Stimulated activated CD4-positive, alpha-beta T cell treated with anti-CD3 and anti-CD28 coated beads, Interleukin-1b, Interleukin-23, amount 100 ng/mL, for 1 hour (primary cell): ENCODE data around the gene FNBP1.
"Not testable (repeated sequence)": the region's sequence is repeated elsewhere in the genome, so short reads cannot be mapped to it uniquely, and the experiment has no call there.

ENCODE experiments used
- DNase-seq, 2 donors: peaks; one replicate each; pipeline ENCODE4 v3.0.0-alpha.2; 2020; ENCODE audit warnings: low read depth in 2 of 2

The FNBP1 gene

DNA sequence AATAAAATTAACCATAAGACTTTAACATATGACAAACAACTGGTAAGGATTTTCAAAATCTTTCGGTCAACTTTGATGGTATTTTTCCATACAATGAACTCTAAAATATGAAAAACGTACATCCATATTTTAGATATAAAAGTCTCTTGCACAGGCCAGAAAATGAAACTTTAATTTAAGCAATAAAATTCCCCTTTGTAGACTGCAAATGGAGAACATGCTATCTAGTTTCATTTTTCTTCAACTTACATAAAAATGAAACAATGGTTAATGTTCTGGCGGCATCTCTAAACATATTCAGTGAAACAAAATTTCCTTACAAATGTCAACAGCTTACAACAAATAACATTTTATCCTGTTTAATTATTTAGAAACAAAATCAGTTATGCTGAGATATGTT lies 123.7 kb downstream of the FNBP1 start:
- no peak for DNase-seq

DNA sequence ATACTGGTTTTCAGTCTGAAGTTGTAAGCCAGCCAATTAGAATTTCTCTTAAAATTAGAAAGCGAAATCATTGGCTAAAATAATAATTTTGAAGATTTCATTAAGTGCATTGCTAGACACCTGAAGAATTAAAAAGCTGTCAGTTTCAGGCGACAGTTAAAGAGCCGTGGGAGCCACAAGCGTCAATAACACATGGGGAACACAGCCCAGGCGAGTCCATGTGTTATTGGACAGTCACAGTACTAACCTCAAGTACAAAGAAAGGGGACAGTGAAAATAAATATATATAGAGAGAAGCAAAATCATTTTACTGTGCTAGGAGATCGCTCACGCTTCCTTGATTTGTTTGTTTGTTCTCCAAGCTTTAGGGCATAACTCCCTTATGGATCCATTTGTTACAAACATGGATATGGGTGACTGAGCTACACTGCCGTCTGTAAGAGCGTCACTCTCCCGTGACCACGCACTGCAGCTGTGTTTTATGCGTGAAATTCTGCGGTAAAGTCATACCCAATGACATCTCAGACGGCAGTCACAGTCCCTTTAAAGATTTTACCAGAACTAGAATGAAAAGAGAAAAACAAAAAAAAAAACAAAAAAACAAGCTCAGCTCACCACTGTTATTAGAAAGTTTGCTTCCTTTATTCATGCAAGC lies 124.6 kb downstream of the FNBP1 start:
- no peak for DNase-seq

DNA sequence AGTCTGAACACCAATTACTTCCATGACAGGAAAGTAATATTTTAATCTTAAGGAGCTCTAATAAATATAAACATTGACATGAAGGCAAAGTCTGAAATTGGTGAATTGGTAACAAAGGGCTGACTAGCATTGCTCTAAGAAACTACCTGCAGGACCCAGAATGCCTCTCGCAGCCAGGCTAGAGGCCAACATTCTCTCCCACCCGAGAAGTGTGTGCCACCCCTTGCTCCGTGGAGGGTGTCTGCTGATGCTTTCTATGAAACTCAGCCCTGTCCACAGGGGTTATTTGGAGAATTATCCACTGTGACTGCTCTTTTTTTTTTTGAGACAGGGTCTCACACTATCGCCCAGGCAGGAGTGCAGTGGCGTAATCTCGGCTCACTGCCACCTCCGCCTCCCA lies 126.3 kb downstream of the FNBP1 start:
- no peak for DNase-seq

DNA sequence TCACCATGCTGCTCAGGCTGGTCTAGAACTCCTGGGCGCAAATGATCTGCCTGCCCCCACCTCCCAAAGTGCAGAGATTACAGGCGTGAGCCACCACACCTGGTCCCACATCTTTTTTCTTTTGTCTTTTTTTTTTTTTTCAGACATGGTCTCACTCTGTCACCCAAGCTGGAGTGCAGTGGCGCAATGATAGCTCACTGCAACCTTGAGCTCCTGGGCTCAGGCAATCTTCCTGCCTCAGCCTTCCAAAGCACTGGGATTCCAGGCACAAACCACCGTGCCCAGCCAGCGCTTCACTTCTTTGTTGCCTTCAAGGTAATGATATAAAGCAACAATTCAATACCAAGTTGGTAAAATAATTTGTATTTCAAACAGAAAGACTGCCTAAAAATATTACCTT lies 128.9 kb downstream of the FNBP1 start:
- no peak for DNase-seq

DNA sequence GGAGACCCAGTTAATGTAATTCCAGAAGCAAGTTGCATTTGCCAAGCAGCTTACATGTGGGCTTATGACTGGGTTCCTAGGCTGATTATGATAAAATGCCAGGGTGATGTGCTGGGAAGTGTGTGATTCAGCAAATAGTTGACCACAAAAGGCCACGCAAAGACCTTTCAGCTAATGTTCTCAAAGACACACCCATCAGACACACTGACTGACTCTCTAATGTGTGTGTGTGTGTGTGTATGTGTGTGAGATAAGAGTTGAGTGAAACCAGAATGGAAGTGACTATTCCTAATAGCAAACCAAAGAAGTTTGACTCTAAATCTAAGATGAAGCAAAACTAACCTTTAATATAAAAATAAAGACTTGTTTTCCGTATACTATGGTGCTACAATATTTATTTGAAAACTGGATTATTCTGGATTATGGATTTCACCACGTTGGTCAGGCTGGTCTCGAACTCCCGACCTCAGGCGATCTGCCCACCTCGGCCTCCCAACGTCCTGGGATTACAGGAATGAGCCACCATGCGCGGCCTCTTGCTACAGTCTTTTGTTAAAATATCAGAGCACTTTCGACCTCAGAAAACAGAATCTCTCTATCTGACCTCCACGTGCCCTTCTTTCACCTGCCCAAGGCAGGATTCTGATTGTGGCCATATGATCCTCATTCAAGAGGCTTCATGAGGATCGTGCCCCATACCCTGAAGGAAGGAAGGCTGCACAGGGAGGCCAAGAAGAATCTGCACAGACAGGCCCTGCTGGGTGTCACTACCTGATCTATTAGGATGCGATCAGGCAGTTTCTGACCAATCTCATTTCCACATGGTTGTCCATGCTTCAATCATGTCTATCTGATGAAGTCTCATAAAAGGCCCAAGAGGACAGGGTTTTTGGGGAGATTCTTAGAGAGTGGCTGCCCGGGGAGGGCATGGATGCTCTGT lies 132.1 kb downstream of the FNBP1 start:
- DNase-seq = no peak

DNA sequence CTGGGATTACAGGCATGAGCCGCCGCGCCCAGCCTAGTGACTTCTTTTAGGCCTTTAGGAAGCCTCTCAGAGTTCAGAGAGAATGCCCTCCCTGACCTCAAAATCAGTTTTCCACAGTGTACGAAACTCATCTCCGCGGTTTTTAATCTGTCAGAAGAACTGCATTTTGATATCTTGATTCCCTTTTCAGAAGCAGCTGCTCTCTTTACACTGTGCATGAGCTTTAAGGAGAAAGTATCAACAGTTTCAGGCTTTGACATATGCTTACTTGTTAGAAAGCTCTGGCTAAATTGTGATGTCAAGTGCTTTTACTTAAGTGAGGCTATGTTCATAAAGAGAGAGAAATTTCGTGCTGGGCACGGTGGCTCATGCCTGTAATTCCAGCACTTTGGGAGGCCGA lies 133.1 kb downstream of the FNBP1 start:
- DNase-seq = no peak

DNA sequence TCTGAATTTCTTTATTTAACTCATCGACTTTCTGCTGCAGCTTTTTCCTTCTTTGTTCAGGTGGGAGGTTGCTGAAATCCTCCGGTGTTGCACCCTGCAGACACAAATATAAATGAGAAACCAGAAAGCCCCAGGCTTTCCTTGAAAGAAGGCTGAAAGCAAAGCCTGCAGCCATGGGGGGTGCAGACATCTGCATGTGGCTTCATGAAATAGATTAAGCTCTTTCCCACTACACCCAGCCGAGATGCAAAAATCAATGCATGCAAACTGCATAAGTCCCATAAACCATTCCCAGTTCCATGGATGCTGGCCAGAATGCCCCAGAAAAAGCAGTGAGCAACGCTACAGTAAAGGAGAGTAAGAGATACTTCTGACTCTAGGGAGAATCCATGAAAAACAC lies 134.1 kb downstream of the FNBP1 start:
- no peak for DNase-seq

DNA sequence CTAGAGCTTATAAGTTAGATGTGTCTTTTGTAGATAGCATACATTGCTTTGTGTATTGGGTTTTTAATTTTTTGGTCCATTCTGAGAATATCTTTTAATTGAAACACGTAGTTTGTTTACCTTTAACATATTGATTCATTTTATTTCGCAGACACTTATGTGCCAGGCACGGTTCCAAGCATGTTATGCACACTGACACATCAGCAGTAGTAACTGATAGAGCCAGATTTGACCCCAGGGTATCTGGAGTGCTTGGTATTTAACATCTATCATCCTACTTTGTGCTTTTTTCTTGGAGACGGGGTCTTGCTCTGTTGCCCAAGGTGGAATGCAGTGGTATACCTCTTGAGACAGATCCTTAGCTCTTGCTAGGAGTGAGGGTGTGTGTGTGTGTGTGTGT lies 135.8 kb downstream of the FNBP1 start:
- DNase-seq = no peak

DNA sequence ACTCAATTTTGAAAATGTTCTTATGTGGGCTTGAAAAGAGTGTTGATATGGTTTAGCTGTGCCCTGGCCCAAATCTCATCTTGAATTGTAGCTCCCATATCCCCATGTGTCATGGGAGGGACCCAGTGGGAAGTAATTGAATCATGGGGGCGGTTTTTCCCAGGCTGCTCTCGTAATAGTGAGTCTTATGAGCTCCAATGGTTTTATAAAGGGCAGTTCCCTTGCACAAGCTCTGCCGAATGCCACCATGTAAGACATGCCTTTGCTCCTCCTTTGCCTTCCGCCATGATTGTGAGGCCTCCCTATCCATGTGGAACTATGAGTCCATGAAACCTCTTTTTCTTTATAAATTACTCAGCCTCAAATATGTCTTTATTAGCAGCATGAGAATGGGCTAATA lies 136.7 kb downstream of the FNBP1 start:
- no peak for DNase-seq

DNA sequence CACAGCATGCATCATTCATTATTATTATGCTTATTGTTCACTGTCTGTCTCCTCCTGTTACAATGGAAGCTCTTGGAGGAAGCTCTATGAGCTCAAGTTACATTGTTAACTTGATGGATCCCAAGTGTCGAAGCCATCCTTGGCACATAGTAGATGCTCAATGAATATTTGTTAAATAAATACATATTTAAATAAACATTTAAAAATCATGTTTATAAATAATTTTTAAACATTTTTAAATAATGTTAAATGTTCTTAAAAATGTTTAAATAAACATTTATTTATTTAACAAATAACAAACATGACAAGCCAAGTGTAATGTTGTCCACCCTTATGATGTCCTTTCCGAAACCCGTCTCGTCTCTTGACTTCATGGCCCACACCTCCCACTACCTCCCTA lies 138.3 kb downstream of the FNBP1 start:
- no peak for DNase-seq

DNA sequence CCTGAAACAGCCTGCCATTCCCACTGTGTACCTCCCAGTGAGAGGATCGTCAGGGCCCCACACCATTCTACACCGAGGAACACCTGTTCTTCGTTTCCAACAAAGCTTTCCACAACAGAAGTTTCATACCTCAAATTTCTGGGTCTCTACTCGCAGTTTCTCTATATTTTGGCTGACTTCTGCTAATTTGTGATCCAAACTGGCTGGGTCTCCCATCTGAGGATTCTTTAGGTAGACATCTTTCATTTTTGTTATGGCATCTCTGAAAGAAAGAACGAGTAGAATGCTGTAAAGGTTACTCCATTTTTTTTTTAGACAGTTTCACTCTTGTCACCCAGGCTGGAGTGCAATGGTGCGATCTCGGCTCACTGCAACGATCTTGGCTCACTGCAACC lies 140.3 kb downstream of the FNBP1 start:
- no peak for DNase-seq

DNA sequence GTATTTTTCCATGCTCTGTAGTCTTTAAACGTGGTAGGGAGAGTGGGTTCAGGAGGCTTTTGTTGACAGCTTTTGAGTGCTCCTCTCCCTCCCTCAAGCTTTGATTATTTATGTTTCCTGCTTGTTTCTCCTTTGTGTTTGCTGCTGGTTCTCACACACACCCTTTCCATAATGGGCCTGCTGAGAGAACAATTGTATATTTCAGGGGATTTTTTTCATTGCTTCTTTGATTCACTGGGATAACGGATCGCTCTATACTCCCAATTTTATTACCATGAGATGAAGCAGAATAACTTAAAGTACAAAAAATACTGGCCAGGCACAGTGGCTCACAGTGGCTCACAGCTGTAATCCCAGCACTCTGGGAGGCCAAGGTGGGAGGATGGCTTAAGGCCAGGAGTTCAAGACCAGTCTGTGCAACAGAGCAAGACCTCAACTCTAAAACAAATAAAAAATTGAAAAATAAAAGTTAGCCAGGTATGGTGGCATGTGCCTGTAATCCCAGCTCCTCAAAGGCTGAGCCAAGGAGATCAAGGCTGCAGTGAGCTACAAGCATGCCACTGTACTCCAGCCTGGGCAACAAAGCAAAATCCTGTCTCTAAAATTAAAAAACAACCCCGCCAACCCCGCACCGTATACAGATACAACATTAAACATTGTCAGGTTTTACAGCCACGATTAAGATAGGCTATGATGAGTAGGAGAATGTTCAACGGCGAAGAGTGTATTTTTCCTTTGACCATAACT lies 140.8 kb downstream of the FNBP1 start:
- no peak for DNase-seq

DNA sequence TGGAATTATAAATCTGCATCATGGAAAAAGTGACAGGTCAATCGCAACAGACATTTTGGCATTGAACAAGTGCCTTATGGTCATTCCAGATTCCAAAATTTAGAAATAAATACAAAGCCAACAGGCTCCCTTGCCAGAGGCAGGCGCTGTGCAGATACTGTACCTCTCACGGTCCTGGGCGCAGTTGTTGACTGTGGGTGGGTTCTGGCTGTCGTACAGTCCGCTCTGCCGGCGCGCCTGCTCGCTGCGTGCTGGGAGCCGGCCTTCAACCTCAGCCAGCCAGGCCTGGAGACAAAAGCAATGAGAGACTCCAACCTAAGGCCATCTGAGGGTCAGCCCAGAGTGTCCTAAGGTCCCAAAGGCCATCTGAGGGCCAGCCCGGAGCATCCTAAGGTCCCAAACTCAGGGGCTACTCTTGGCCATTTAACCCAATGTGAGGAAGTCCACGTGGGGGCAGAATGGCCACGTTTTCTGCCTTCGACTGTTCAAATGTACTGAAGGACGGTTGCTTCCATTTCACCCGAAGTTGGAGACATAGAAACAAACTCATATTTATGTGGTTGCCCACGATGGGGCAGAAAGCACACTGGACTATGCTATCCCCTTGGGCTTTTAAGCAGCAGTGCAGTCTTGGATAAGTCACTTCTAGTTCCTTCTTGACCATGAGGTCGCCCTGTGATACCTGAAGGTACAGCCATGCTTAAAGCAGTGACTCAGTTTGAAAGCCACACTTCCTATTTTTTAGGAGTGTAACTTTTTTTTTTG lies 142.5 kb downstream of the FNBP1 start:
- DNase-seq = no peak

DNA sequence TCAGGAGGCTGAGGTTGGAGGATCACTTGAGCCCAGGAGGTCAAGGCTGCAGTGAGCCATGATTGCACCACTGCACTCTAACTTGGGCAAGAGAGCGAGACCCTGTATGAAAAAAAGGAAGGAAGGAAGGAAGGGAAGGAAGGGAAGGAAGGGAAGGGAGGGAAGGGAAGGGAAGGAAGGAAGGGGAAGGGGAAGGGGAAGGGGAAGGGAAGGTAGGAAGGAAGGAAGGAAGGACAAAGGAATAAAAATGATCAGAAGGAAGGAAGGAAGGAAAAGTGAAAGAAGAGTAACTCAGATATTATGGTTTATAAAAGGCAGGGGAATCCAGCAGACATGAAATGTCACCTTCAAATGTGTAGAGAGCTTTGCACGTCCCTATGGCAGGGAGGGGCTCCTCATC lies 143.4 kb downstream of the FNBP1 start:
- DNase-seq = no peak

DNA sequence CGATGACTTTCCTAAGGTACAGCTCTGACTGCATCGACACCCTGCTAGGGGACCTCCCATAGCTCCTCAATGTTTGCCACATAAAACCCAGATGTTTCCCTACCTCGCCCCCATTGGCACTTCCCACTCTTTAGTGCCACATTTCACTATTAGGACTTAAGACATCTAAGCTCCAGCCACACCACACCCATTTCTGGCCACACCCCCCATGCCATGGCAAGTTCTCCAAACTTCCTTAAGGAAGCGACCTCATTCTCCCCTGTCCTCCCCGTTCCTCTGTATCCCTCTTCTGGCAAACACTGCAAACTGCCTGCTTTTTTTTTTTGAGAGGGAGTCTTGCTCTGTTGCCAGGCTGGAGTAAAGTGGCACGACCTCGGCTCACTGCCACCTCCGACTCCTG lies 144.8 kb downstream of the FNBP1 start:
- DNase-seq = no peak

DNA sequence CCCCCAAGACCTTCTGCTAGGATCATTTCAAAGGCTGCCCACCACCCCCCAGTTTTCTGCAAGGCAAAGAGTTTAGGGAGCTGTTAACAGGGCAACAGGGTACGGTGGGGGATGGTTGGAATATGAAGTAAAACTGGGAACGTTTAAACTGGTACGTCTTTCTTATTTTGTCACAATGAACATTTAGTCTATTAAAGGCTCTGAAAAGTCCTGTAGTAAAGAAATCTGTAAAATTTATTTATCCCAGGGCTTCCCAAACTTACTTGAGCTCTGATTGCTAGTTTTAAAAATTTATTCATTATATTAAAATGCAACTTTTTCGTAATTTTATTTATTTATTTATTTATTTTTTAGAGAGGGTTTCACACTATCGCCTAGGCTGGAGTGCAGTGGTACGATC lies 145.7 kb downstream of the FNBP1 start:
- no peak for DNase-seq

DNA sequence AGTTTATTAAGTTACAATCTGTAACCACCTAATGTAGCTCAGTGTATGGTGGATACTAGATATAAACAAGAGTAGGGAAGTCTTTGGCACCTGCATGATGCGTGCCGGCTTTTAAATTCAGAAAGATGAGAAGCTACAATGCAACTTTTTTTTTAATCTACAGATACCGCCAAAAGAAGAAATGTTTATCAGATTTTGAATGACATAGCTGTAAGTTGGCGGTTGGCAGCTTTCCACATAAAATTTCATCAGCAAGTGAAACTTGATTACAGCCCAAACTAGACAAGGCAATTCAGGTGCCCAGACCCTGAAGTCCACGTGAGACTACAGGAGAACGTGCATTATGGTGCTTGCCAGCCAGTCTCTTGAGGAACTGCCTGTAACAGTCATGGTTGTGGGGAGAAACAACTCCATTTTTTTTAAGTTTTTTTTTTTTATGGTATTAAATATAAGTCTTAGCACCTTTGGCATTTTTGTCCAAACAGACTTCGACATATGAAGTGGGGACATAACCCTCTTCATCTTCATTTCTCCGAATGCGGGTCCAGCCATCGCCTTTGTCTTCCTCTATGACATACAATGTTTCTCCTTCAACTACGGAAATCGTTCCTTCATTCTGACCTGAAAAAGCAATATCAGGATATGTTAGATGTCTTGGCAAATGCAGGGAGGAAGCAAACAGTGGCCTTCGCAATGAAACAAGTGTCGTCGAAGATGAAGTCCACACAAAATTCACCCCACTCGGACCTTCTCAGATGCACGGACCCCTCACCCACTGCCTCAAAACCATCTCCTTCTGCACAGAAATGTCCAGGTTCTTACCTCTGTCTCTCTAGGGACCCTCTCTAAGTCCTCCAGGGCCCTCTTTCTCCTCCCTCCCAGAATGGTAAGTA lies 147.4 kb downstream of the FNBP1 start:
- DNase-seq = no peak

DNA sequence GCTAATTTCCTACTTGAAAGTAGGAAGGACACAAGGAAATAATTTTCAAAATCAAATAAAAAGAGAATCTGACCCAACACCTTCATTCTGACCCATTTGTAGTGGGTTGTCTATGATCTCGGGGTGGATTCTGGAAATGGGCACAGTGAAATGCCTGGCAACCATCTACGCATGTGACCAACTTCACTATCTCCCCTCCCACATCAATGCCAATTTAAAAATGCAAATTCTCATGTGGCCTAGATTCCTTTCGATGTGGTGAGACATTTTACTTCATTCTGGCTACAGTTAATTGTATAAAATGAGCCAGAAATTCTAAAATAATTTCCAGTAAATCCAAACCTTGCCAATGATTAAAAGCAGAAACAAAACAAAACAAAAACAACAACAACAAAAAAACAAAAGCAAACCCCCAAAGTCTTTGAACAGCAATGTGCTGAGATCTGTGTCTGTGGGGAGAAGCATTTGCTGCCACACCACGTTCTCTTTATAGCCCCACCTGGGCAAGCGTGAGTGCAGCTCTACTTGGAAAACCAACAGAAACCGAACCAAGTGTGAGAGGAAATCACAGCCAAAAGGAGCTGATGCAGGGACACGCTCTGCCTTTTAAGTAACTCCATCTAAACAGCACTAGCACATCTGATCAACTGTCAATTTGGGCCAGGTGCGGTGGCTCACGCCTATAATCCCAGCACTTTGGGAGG lies 148.7 kb downstream of the FNBP1 start:
- DNase-seq = no peak

DNA sequence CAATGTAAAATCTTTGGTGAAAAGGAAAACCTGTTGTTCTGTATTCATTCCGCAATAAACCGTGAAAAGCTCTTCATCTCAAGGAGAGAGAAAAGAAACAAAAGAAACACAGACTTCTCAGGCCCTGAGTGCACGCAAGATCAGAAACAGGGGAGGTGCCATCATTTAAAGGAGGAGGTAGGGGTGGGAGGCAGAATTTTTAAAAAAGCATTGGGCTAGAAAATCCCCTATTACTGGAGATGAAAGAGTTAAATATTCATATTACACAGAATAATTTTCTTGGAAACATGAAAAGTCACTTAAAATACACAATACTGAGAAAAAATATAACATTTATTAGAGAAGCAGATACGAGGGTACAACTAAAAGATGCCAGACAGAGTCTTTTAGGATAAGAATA lies 151.4 kb downstream of the FNBP1 start:
- no peak for DNase-seq

DNA sequence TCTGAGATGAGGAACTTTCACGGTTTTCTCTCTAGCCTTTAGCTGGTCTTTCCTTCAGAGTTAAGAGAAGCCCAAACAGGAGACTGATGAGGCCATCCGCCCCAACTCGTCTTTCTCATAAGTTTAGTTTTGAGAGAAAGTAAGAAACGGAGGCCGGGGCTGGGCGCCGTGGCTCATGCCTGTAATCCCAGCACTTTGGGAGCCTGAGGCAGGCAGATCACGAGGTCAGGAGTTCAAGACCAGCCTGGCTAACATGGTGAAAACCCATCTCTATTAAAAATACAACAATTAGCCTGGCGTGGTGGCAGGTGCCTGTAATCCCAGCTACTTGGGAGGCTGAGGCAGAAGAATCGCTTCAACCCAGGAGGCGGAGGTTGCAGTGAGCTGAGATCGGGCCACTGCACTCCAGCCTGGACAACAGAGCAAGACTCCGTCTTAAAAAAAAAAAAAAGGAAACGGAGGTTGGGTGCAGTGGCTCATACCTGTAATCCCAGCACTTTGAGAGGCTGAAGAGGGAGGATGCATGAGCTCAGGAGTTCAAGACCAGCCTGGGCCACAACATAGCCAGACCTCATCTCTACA lies 152.2 kb downstream of the FNBP1 start:
- DNase-seq = not testable (repeated sequence)
